PFSK-1 (cell line): Measurements from ENCODE around the gene NANS.

Experiments
- POLR2AphosphoS5 ChIP-seq: IDR thresholded peaks from 2 replicates; pipeline ENCODE4 v1.6.1; 2012; ENCODE audit warnings: low read depth, mild to moderate bottlenecking, control low read depth, low read length, moderate library complexity
- REST ChIP-seq, 2 experiments: IDR thresholded peaks; 2 replicates each; pipeline versions ENCODE4 v1.6.1 to v1.8.0; 2011 to 2012; ENCODE audit warnings: low read depth in 2 of 2, low read length in 2 of 2, control low read depth in 1 of 2, inconsistent platforms in 1 of 2, mild to moderate bottlenecking in 1 of 2, moderate library complexity in 1 of 2; ENCODE audit not compliant: insufficient read depth in 1 of 2

GRCh38 chr9:98080326-98080725 is 23.8 kb downstream of the NANS start:
- TF ChIP-seq POLR2AphosphoS5 (no peak), REST (IDR thresholded peaks at IDR 0.05; ENCODE audit: insufficient read depth in 1 of 2, low read depth in 2 of 2, low read length in 2 of 2) (no peak)
